ENCODE measurements around the gene ANKH. TPM values are rescaled to one million over a fixed set of nuclear protein-coding genes. Genes with fewer than 3 reads are reported as not detected.
"Not testable (repeated sequence)": the region's sequence is repeated elsewhere in the genome, so short reads cannot be mapped to it uniquely, and the experiment has no call there.

Gene ANKH
- polyA plus RNA-seq, 1 donor (not counting 4 experiments of a cell fraction or from before 2014, with no cell fraction given): 13.8 TPM

- dilution Hi-C loops (cut with MboI; ENCODE audit: extremely low pct_ligation_motif_present, low sequenced_read_pairs): no loop called here
- H3K9ac ChIP-seq (ENCODE audit: control insufficient read depth, extremely low read depth, insufficient read depth, low read length): no peak overlapping the region
- H3K27ac ChIP-seq (ENCODE audit: control insufficient read depth, insufficient read depth, low read length): no peak overlapping the region
- peaks cover 23% of the 10 kb centered on the region for H3K4me1 ChIP-seq (ENCODE audit: control insufficient read depth, extremely low read depth, insufficient read depth, low read length)
- no peak for DNase-seq (ENCODE audit: low read depth, low spot score)
- H3K27me3 ChIP-seq (ENCODE audit: control insufficient read depth, extremely low read depth, insufficient read depth, low read length): no peaks in the 10 kb centered on the region
- H3K9me1 ChIP-seq (ENCODE audit: control insufficient read depth, extremely low read depth, insufficient read depth, low read length): no peaks in the 10 kb centered on the region
- H3K36me3 ChIP-seq (ENCODE audit: control insufficient read depth in 2 of 2, extremely low read depth in 1 of 2, insufficient read depth in 2 of 2, low read length in 2 of 2): no peaks in the 10 kb centered on the region
- FAIRE-seq: peak; percentile 44
- H3K4me2 ChIP-seq (ENCODE audit: control insufficient read depth, extremely low read depth, insufficient read depth, low read depth, low read length): no peak overlapping the region
- H2AFZ ChIP-seq (ENCODE audit: control insufficient read depth, low read length): no peak overlapping the region
- no peaks in the 10 kb centered on the region for H3K9me3 ChIP-seq (ENCODE audit: control insufficient read depth, low read depth, low read length)
- H3K79me2 ChIP-seq (ENCODE audit: control insufficient read depth, insufficient read depth, low read length): no peaks in the 10 kb centered on the region
- TF ChIP-seq CTCF (optimal IDR thresholded peaks at IDR 0.05 in 1 of 3, IDR thresholded peaks at IDR 0.05 in 1 of 3, conservative IDR thresholded peaks at IDR 0.05 in 1 of 3; ENCODE audit: extremely low read depth in 1 of 3, insufficient read depth in 2 of 3, low read length in 3 of 3): no peak
- no peak for TF ChIP-seq EZH2 (IDR thresholded peaks at IDR 0.05; ENCODE audit: low read length)
- H3K4me3 ChIP-seq (ENCODE audit: control insufficient read depth in 2 of 3, extremely low read depth in 1 of 3, insufficient read depth in 2 of 3, low read depth in 1 of 3, low read length in 3 of 3): no peak overlapping the region
- H4K20me1 ChIP-seq (ENCODE audit: control insufficient read depth, extremely low read depth, insufficient read depth, low read length): no peaks in the 10 kb centered on the region
Measured at GRCh38 chr5:14849516-14850294, 21.9 kb downstream of the ANKH start.

DNA sequence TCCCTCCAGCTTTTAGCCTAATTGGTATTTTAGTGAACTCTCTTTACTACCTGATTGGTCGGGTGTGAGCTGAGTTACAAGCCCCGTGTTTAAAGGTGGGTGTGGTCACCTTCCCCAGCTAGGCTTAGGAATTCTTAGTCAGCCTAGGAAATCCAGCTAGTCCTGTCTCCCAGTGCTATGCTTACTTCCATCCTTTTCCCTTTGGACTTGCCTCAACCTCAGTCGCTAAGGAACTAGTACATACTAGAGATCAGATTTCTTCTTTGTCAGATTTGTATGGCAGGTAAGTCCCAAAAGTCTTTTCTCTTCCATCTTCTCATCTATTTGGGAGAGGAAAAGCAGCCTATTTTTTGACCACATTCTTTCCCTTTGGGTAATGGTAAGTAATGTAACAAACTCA lies 22.6 kb downstream of the ANKH start:
- H4K20me1 ChIP-seq (ENCODE audit: control insufficient read depth, extremely low read depth, insufficient read depth, low read length); H3K36me3 ChIP-seq (ENCODE audit: control insufficient read depth in 2 of 2, extremely low read depth in 1 of 2, insufficient read depth in 2 of 2, low read length in 2 of 2); H3K27ac ChIP-seq (ENCODE audit: control insufficient read depth, insufficient read depth, low read length); H3K9ac ChIP-seq (ENCODE audit: control insufficient read depth, extremely low read depth, insufficient read depth, low read length); H3K9me3 ChIP-seq (ENCODE audit: control insufficient read depth, low read depth, low read length); H3K4me3 ChIP-seq (ENCODE audit: control insufficient read depth in 2 of 3, extremely low read depth in 1 of 3, insufficient read depth in 2 of 3, low read depth in 1 of 3, low read length in 3 of 3); DNase-seq (ENCODE audit: low read depth, low spot score); H3K9me1 ChIP-seq (ENCODE audit: control insufficient read depth, extremely low read depth, insufficient read depth, low read length); H3K79me2 ChIP-seq (ENCODE audit: control insufficient read depth, insufficient read depth, low read length); dilution Hi-C loops (cut with MboI; ENCODE audit: extremely low pct_ligation_motif_present, low sequenced_read_pairs); H2AFZ ChIP-seq (ENCODE audit: control insufficient read depth, low read length); FAIRE-seq; H3K27me3 ChIP-seq (ENCODE audit: control insufficient read depth, extremely low read depth, insufficient read depth, low read length): not testable (repeated sequence)
- Histone ChIP-seq H3K4me2 (ENCODE audit: control insufficient read depth, extremely low read depth, insufficient read depth, low read depth, low read length) (peak overlapping the region; percentile 14), H3K4me1 (ENCODE audit: control insufficient read depth, extremely low read depth, insufficient read depth, low read length) (peaks cover 23% of the 10 kb centered on the region)

GRCh38 chr5:14848385-14848784 lies 23.2 kb downstream of the ANKH start:
- dilution Hi-C loops (cut with MboI; ENCODE audit: extremely low pct_ligation_motif_present, low sequenced_read_pairs): no loop called here

More at GRCh38 chr5:14848385-14848784, 23.2 kb downstream of the ANKH start:
- no peak for DNase-seq (ENCODE audit: low read depth, low spot score)
- Histone ChIP-seq H3K79me2 (ENCODE audit: control insufficient read depth, insufficient read depth, low read length) (no peaks in the 10 kb centered on the region), H3K9me1 (ENCODE audit: control insufficient read depth, extremely low read depth, insufficient read depth, low read length) (no peaks in the 10 kb centered on the region), H3K27me3 (ENCODE audit: control insufficient read depth, extremely low read depth, insufficient read depth, low read length) (no peaks in the 10 kb centered on the region), H3K9ac (ENCODE audit: control insufficient read depth, extremely low read depth, insufficient read depth, low read length) (no peak overlapping the region), H3K4me3 (ENCODE audit: control insufficient read depth in 2 of 3, extremely low read depth in 1 of 3, insufficient read depth in 2 of 3, low read depth in 1 of 3, low read length in 3 of 3) (no peak overlapping the region), H2AFZ (ENCODE audit: control insufficient read depth, low read length) (no peak overlapping the region), H3K36me3 (ENCODE audit: control insufficient read depth in 2 of 2, extremely low read depth in 1 of 2, insufficient read depth in 2 of 2, low read length in 2 of 2) (no peaks in the 10 kb centered on the region), H3K4me2 (ENCODE audit: control insufficient read depth, extremely low read depth, insufficient read depth, low read depth, low read length) (no peak overlapping the region), H3K9me3 (ENCODE audit: control insufficient read depth, low read depth, low read length) (no peaks in the 10 kb centered on the region), H3K27ac (ENCODE audit: control insufficient read depth, insufficient read depth, low read length) (no peak overlapping the region), H4K20me1 (ENCODE audit: control insufficient read depth, extremely low read depth, insufficient read depth, low read length) (no peaks in the 10 kb centered on the region), H3K4me1 (ENCODE audit: control insufficient read depth, extremely low read depth, insufficient read depth, low read length) (peaks cover 23% of the 10 kb centered on the region)
- FAIRE-seq: no peak
- TF ChIP-seq EZH2 (IDR thresholded peaks at IDR 0.05; ENCODE audit: low read length) (no peak), CTCF (optimal IDR thresholded peaks at IDR 0.05 in 1 of 3, IDR thresholded peaks at IDR 0.05 in 1 of 3, conservative IDR thresholded peaks at IDR 0.05 in 1 of 3; ENCODE audit: extremely low read depth in 1 of 3, insufficient read depth in 2 of 3, low read length in 3 of 3) (no peak)
